Sigmoid colon (tissue), 4 donors: ENCODE data around the gene LRRC63.

Source experiments
- CTCF ChIP-seq, 4 experiments: fragments of 450-650 bp in 3 of 4; fragments of 200-600 bp in 1 of 4; IDR thresholded peaks; one replicate each; pipeline ENCODE4 v1.5.1; 2016 to 2019; ENCODE audit warnings: antibody characterized with exemption in 4 of 4, mild to moderate bottlenecking in 3 of 4, moderate library complexity in 2 of 4
- EP300 ChIP-seq, 4 donors: sonication (generic); formaldehyde crosslinking; IDR thresholded peaks; one replicate each; pipeline ENCODE4 v1.6.1; 2017; ENCODE audit warnings: antibody characterized with exemption in 4 of 4
- POLR2A ChIP-seq, 2 donors: fragments of 450-650 bp; IDR thresholded peaks; one replicate each; pipeline ENCODE4 v1.6.1; 2016; ENCODE audit warnings: antibody characterized with exemption in 2 of 2, mild to moderate bottlenecking in 2 of 2, moderate library complexity in 2 of 2
- POLR2AphosphoS5 ChIP-seq, 4 donors: sonication (generic); formaldehyde crosslinking; IDR thresholded peaks; one replicate each; pipeline ENCODE4 v1.6.1; 2017; ENCODE audit warnings: antibody characterized with exemption in 4 of 4

- TF ChIP-seq CTCF (IDR thresholded peaks at IDR 0.05) (no peak), POLR2AphosphoS5 (IDR thresholded peaks at IDR 0.05) (no peak), POLR2A (IDR thresholded peaks at IDR 0.05) (no peak), EP300 (IDR thresholded peaks at IDR 0.05) (no peak)
Measured at GRCh38 chr13:46311217-46311616, 99.5 kb downstream of the LRRC63 start.
